Breast epithelium (tissue), 4 donors: ENCODE results near the gene DAPK2. TPM values are rescaled to one million over a fixed set of nuclear protein-coding genes. Genes with fewer than 3 reads are reported as not detected.

Experiments used
- DNase-seq, 2 donors: peaks; one replicate each; pipeline ENCODE4 v3.0.0-alpha.2; 2019; ENCODE audit warnings: low spot score in 2 of 2
- H3K27ac ChIP-seq, 2 donors: fragments of 200-600 bp; sonication (generic) in 1 of 2; one replicate each; pipeline ENCODE4 v1.5.1; 2016 to 2019; ENCODE audit warnings: mild to moderate bottlenecking in 1 of 2
- H3K27me3 ChIP-seq, 2 donors: fragments of 200-600 bp; sonication (generic) in 1 of 2; one replicate each; pipeline versions ENCODE4 v1.5.1 to v1.6.0; 2017 to 2019; ENCODE audit warnings: control low read depth in 1 of 2, mild to moderate bottlenecking in 1 of 2
- H3K36me3 ChIP-seq: fragments of 200-600 bp; one replicate; pipeline ENCODE4 v1.5.1; 2019
- H3K4me1 ChIP-seq, 2 donors: fragments of 200-600 bp; sonication (generic); one replicate each; pipeline ENCODE4 v1.5.1; 2016 to 2019; ENCODE audit warnings: control low read depth in 1 of 2
- H3K4me3 ChIP-seq, 3 donors: fragments of 200-600 bp; sonication (generic); 1 replicate in 2 of 3; 2 replicates in 1 of 3; pipeline ENCODE4 v1.5.1; 2016 to 2019; ENCODE audit warnings: mild to moderate bottlenecking in 3 of 3, moderate library complexity in 2 of 3
- H3K9me3 ChIP-seq, 2 donors: fragments of 200-600 bp; sonication (generic) in 1 of 2; one replicate each; pipeline ENCODE4 v1.5.1; 2016 to 2019; ENCODE audit warnings: control low read depth in 1 of 2
- CTCF ChIP-seq, 3 donors: fragments of 450-650 bp; IDR thresholded peaks; one replicate each; pipeline ENCODE4 v1.5.1; 2016 to 2017; ENCODE audit warnings: antibody characterized with exemption in 3 of 3, mild to moderate bottlenecking in 3 of 3, moderate library complexity in 3 of 3
- POLR2A ChIP-seq: fragments of 450-650 bp; IDR thresholded peaks from one replicate; pipeline ENCODE4 v1.6.1; 2016; ENCODE audit warnings: antibody characterized with exemption, mild to moderate bottlenecking, moderate library complexity
- POLR2AphosphoS5 ChIP-seq, 3 donors: sonication (generic); formaldehyde crosslinking; IDR thresholded peaks; one replicate each; pipeline ENCODE4 v1.6.1; 2017; ENCODE audit warnings: antibody characterized with exemption in 3 of 3
- intact Hi-C: fragments of 100-400 bp; cut with DNase I; formaldehyde crosslinking; loops from one replicate; pipeline ENCODE4 v1.15.1; 2023; ENCODE audit warnings: low total_unique reads
- total RNA-seq, 3 donors: library from RNA; depleted of rRNA; stranded (reverse); fragments of >200 nt; gene quantifications; one replicate each; pipeline ENCODE4 v1.1.0, GENCODE V29; 2016

DAPK2 gene
- total RNA-seq, 3 donors from 2014 or later, result 23.6 to 37.3 (median 29.6) TPM

DNA sequence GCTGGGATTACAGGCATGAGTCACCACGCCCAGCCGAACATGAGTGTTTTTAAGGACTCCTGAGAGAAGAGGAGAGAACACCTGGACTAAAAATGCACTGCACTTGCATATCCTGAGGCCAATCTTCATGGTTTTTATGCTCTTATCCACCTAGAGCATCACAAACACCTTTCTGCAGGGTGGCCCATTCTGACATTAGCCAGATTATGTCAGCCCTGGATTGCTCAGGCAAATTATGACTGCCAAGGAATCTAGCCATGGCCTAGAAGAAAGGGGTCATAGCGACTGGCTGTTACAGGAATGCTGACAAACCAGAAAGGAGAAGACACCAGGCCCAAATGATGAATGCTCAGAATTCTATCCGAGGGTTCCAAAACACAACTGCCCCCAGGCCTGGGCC, 171.7 kb downstream of the DAPK2 start:
- H3K4me3 ChIP-seq, result no peak overlapping the region
- H3K27me3 ChIP-seq, result no peaks in the 10 kb centered on the region
- H3K36me3 ChIP-seq, result no peaks in the 10 kb centered on the region
- no peak overlapping the region for H3K27ac ChIP-seq
- DNase-seq, result no peak
- intact Hi-C loops, result no loop called here
- H3K4me1 ChIP-seq, result no peaks in the 10 kb centered on the region
- no peak for TF ChIP-seq POLR2A
- no peak for TF ChIP-seq CTCF (IDR thresholded peaks at IDR 0.05)
- no peak for TF ChIP-seq POLR2AphosphoS5 (IDR thresholded peaks at IDR 0.05)
- no peaks in the 10 kb centered on the region for H3K9me3 ChIP-seq

GRCh38 chr15:63872759-63873510, 173.3 kb downstream of the DAPK2 start:
- H3K27ac ChIP-seq, result no peak overlapping the region
- no peak overlapping the region for H3K4me3 ChIP-seq
- no peaks in the 10 kb centered on the region for H3K4me1 ChIP-seq
- H3K36me3 ChIP-seq, result no peaks in the 10 kb centered on the region
- H3K27me3 ChIP-seq, result no peaks in the 10 kb centered on the region
- TF ChIP-seq CTCF (IDR thresholded peaks at IDR 0.05), result no peak
- no peak for TF ChIP-seq POLR2AphosphoS5 (IDR thresholded peaks at IDR 0.05)
- TF ChIP-seq POLR2A, result no peak
- no peaks in the 10 kb centered on the region for H3K9me3 ChIP-seq
- DNase-seq, result no peak
- intact Hi-C loops, result loop anchor here (1.0 kb wide), 1 partner anchor 38 kb away; no protein-coding TSS in a partner anchor

DNA sequence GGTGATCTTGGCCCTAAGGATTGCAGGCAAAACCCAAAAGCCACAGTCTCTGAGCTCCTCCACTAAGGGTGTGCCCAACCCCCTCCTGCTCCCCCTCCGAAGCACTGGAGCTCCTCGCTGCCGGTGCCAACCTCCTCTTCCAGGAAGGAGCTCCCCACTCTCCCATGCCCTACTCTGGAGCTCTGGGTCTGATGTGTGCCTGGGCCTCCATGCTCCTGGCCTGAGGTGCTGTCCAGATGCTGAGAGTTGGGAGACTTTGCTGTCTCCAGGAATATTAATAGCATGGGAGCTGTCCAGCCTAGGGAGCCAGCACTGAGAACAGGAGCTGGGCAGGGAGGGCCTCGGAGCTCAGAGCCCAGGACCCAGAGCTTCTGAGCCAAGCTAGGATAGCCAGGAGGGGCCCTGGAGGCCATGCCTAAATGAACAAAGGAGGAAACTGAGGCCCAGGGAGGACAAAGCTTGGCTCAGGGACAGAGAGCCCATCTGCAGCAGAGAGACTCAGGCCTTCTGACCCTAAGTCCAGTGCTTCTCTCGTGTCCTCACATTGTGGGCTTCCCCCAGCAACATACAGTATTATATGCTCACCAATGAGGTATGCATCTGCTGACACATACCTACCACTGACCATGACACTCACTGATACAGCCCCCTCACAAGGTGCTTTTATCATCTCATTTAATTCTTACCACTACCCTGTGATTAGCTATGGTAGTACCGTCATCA, 175.6 kb downstream of the DAPK2 start:
- no peak overlapping the region for H3K4me3 ChIP-seq
- no peak overlapping the region for H3K27ac ChIP-seq
- no peaks in the 10 kb centered on the region for H3K36me3 ChIP-seq
- intact Hi-C loops, result no loop called here
- H3K9me3 ChIP-seq, result no peaks in the 10 kb centered on the region
- no peak for DNase-seq
- TF ChIP-seq POLR2A (no peak), CTCF (IDR thresholded peaks at IDR 0.05) (no peak), POLR2AphosphoS5 (IDR thresholded peaks at IDR 0.05) (no peak)
- no peaks in the 10 kb centered on the region for H3K4me1 ChIP-seq
- H3K27me3 ChIP-seq, result no peaks in the 10 kb centered on the region

DNA sequence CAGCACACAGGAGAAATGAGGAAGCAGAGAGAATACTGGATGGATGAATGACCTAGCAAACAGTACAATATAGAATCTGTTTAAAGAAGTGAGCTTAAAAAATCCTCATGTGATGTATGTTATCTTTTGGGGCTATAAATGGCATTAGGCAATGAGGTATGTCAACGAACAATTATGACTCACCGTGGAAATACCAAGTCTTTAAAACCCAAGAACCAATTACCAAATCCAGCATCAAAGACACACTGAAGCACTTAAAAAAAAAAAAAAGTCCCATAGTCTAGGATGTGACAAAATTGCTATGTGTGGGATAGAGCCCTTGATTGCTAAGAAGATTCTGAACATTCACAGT, 176.3 kb downstream of the DAPK2 start:
- TF ChIP-seq POLR2A (no peak), POLR2AphosphoS5 (IDR thresholded peaks at IDR 0.05) (no peak), CTCF (IDR thresholded peaks at IDR 0.05) (no peak)
- Histone ChIP-seq H3K4me1 (no peaks in the 10 kb centered on the region), H3K36me3 (no peaks in the 10 kb centered on the region), H3K4me3 (no peak overlapping the region), H3K27ac (no peak overlapping the region), H3K9me3 (no peaks in the 10 kb centered on the region), H3K27me3 (no peaks in the 10 kb centered on the region)
- DNase-seq, result no peak
- intact Hi-C loops, result no loop called here

GRCh38 chr15:63869371-63870042, 176.8 kb downstream of the DAPK2 start:
- H3K9me3 ChIP-seq, result no peaks in the 10 kb centered on the region
- no peaks in the 10 kb centered on the region for H3K4me1 ChIP-seq
- H3K27me3 ChIP-seq, result no peaks in the 10 kb centered on the region
- intact Hi-C loops, result no loop called here
- no peak overlapping the region for H3K4me3 ChIP-seq
- TF ChIP-seq POLR2AphosphoS5 (IDR thresholded peaks at IDR 0.05), result no peak
- no peak for TF ChIP-seq CTCF (IDR thresholded peaks at IDR 0.05)
- no peak for TF ChIP-seq POLR2A
- no peaks in the 10 kb centered on the region for H3K36me3 ChIP-seq
- no peak for DNase-seq
- H3K27ac ChIP-seq, result no peak overlapping the region
